Neural cell (in vitro differentiated cells): ENCODE data around the gene COG7.

Experiments
- CTCF ChIP-seq: fragments of 450-650 bp; IDR thresholded peaks from 2 replicates; pipeline ENCODE4 v1.5.1; 2014; ENCODE audit warnings: antibody characterized with exemption, mild to moderate bottlenecking, moderate library complexity; ENCODE audit not compliant: poor library complexity, severe bottlenecking
- EP300 ChIP-seq: fragments of 450-650 bp; conservative IDR thresholded peaks from 2 replicates; pipeline ENCODE4 v1.6.1; 2014; ENCODE audit warnings: antibody characterized with exemption, mild to moderate bottlenecking, moderate library complexity; ENCODE audit not compliant: poor library complexity, severe bottlenecking
- POLR2AphosphoS5 ChIP-seq: IDR thresholded peaks from 2 replicates; pipeline ENCODE4 v1.6.1; 2012

GRCh38 chr16:23479138-23479537 lies 26.1 kb upstream of the COG7 start:
- no peak for TF ChIP-seq POLR2AphosphoS5
- TF ChIP-seq CTCF: no peak
- TF ChIP-seq EP300: no peak
